ENCODE data around the gene EEF1A2.
A peak's percentile ranks its signal among the peaks of the same experiment; 100 is the strongest.

Gene EEF1A2

DNA sequence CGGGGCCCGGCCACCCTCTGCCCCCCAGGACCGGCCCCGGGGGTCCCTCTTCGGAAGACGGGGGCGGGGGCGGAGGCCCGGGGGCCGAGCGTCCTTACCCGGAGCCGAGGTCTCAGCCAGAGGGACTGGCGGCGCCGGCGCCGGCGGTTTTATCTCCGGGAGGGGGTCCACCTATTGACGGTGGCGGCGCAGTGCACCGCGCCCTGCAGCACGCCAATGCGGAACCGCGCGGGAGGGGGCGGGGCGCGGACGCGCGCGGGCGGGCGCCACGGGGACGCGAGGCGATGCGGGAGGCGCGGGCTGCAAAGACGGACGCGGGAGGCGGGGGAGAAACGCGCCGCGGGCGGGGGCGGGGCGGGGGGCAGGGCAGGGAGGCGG lies at the start of gene EEF1A2:
TSS of gene EEF1A2 (minus strand) at position 124 of the 378 bp plus-strand sequence. CDS start 1,320 bp downstream, outside the sequence.
- peak; percentile 21 to 25 for DNase-seq (ENCODE audit: low read depth in 1 of 2, low spot score in 1 of 2)

DNA sequence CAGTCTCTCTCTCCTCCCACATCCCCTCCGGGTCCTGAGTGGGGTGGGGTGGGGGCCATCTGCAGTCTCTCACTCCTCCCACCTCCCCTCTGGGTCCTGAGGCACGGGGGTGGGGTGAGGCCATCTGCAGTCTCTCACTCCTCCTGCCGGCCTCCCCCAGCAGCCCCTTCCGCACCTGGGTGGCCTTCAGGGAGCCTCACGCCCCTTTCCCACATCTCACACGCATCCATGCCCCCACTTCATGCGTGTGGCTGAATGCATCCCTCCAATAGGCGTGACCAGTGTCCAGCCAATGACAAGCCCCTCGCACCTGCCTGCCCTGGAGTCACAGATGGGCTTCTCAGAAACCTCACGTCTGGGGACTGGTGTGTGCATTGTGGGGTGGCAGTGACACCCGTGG lies 49.7 kb upstream of the EEF1A2 start:
- DNase-seq (ENCODE audit: low read depth in 1 of 2, low spot score in 1 of 2): no peak

DNA sequence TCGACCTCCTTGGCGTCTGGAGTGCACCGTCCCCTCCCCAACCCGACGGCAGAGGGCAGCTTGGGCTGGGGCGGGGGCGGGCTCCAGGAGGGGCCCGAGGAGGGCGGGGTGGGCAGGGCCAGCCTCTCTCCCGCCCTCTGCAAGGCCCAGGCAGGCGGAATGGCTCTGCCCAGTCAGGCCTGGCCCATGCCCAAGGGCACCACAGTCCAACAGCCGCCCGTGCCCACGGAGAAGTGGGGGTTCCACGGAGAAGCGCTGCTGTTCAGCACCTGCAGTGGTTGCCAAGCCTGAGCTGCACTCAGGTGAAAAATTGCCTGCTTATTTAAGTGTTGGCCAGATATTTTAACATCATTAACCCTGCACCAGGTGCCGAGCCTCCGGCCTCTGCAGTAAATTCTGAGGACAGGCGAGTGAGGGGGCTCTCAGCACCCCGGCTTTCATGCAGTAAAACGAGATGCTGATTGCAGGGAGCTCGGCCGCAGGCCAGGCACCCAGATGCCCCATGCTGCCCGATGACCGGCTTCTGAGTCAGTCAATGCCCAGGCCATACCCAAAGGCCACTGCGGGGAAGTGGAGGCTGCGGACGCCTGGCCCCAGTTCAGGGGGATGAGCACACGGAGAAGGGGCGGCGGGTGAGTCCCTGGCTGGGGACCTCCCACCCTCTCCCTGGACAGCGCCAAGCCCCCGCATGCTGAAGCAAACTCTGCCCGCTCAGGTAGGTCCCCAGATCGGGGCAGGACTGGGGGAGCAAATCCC lies 49.0 kb upstream of the EEF1A2 start, which contains the start of gene SRMS:
TSS of gene SRMS (minus strand) at position 25 of the 756 bp plus-strand sequence. CDS start 286 bp downstream, outside the sequence.
- no peak for DNase-seq (ENCODE audit: low read depth in 1 of 2, low spot score in 1 of 2)

DNA sequence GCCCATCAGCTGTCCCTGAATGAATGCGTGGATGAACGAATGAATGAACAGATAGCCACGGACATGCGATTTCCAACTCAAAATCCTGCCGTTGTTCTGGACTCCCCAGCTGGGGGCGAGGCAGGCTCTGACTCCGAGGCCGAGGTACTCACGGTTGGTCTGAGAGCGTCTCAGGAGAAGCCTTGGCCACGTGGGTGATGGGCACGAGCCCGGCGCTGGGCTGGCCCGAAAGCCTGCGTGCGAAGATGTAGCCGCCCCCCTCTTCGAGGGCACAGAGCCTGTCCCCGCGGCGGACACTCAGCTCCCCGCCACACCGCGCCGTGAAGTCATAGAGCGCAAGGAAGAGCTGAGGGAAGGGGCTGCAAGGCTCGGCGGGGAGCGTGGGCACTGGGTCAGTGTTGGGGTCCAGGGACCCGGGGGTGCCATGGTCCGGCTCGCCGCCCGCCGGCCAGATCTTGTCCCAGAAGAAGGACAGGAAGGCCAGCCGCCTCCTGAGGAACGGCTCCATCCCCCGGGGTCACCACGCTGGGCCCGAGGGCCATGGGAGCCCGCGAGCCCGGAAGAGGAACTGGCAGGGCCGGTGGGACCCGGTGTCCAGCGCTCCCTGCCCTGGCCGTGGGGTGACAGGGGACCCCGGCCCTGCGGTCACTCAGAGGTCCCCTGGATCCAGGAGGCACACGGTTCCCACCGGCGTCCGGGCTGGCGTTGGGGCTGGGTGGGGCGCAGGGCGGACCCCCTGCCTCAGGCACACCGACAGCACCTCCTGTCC lies 48.3 kb upstream of the EEF1A2 start:
- DNase-seq (ENCODE audit: low read depth in 1 of 2, low spot score in 1 of 2): no peak

DNA sequence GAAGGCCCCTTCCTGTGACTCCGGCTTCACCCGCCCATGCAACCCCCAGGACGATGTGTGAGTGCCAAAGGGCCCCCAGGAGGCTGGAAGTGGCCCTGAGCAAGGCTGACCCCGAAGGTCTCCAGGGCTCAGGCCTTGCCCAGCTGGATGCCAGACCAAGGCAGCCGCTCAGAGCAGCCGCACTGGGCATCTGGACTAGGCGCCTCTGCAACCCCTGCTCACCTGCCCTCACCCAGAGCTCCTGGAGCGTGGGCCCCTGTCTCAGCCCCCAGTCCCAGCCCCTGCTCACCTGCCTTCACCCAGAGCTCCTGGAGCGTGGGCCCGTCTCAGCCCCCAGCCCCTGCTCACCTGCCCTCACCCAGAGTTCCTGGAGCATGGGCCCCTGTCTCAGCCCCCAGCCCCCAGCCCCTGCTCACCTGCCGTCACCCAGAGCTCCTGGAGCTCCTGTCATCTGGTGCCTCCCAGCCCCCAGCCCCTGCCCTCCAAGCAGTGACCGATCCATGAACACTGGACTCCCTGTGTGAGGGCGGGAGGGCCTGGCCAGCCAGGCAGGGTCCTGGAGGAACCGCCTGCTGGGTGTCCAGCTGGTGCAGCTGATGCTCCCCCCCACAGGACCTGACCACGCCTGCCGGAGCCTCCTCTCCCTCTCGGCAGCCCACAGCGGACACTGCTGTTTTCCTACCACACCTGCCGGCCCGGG lies 47.5 kb upstream of the EEF1A2 start:
- DNase-seq (ENCODE audit: low read depth in 1 of 2, low spot score in 1 of 2): no peak

DNA sequence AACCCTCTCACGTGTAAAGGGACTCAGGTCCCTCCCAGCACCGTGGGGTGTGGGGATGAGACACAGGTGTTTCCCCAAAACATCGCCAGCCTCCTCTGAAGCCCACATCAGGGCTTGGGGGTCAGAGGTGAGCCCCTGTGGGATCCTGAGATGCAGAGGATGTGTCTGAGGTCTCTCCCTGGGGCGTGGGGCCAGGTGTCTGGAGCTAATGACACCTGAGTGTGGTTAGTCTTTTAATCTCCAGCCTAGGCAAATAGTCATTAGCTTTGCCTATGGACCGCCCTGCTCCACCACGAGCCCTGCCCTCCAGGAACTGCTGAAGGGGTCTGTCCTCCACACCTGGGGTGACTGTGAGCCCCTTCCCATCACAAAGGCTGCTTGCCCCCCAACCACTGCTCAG lies 46.9 kb upstream of the EEF1A2 start:
- DNase-seq (ENCODE audit: low read depth in 1 of 2, low spot score in 1 of 2): no peak

DNA sequence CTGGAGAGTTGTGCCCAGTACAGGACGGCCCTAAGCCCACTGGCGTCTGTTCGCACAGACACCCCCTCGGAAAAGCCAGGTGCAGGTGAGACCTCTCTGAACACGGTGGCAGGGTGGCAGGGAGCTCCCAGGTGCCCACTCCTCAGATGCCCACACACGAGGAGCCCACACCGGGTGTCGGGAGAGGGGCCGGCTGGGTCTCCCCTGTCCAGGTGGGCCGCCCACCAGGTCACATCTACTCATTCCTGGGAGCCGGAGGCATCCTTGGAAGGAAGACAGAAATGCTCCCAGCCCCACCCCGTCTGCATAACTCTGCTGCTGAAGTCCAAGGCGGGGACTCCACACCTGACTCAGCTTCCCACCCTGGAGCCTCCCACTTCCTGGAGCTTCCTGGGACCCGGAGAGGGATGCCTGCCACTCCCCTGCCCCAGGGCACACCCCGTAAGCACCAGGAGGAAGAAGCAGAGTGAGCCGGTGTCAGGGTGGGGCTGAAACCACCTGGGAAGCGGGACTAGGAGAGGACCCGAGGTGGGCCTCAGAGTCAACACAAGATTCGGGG lies 46.2 kb upstream of the EEF1A2 start:
- DNase-seq (ENCODE audit: low read depth in 1 of 2, low spot score in 1 of 2): no peak

DNA sequence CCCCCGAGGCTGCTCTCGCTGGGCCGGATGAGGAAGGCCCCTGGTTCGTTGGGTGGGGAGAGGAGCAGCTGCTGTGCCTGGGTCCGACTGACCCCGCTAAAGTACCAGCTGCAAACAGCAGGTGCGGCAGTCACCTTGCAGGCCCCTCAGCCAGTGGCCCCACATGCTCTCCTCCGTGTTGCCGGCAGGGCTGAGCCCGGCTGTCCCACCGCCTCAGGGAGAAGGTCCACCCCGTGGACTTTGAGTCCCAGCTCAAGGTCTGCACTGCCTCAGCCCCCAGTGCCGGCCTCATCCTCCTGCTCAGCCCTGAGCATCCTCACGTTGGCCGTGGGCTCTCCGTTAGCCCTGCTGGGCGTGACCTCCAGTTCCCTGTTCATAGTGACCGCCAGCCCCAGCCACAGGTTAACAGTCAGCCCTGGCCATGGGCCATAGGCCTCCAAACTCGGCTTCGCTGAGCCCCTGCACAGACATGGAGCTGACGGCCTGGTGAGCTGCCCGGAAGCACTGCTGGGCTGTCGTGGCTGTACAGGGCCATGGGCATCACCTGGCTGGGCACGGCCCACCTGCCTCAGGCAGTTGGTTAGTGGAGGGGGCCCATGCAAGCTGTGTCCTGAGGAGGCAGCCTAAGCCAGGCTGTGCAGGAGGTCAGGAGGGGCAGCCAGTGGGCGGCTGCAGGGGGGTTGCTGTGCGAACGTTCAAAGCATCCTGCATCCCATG lies 45.5 kb upstream of the EEF1A2 start:
- DNase-seq (ENCODE audit: low read depth in 1 of 2, low spot score in 1 of 2): no peak

DNA sequence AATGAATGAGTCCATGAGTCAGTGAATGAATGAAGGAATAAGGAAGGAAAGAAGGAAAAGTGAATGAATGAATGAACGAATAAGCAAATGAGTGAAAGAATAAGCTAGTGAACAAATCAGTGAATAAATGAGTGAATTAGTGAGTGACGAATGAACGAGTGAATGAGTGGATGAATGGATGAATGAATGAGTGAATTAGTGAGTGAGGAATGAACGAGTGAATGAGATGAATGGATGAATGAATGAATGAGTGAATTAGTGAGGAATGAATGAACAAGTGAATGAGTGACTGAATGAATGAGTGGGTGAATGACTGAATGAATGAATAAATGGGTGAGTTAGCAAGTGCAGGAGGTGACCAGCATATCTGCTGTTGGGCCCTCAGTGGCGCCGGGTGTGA lies 44.9 kb upstream of the EEF1A2 start:
- no peak for DNase-seq (ENCODE audit: low read depth in 1 of 2, low spot score in 1 of 2)

DNA sequence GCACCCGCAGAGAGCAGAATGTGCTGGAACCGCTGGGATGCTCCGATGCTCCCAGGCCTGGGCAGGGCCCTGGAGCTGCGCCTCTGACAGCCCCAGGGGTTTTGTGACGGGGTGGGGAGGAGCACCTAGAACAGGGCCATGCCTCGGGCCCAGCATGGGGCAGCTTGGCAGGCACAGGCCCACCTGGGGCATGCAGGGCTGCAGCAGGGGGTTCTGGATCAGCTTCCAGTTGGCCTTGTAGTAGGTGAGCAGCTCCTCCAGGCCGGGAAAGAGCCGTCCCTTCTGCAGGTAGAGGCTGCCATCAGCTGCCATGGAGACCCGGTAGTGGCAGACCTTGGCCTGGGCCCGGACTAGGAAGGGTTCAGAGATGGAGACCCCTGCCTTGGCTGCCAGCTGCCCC lies 44.2 kb upstream of the EEF1A2 start:
- no peak for DNase-seq (ENCODE audit: low read depth in 1 of 2, low spot score in 1 of 2)

DNA sequence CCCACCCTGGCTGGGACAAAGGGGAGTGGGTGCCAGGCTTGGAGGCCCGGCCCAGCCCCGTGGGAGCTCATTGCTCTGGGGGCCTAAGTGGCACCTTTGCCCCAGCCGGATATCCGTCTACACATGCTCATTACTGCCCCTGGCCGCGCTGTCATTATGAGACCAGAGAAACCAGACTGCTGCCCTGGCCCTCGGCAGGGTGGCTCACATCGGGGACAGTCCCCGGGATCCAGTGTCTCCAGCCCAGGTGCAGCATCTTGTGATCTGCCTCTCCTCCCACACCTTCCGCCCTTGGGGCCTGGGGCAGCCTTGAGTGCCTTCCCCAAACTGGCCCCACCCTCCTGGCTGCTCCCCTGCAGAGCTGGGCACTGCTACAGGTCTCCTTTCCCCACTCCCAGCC lies 43.8 kb upstream of the EEF1A2 start:
- DNase-seq (ENCODE audit: low read depth in 1 of 2, low spot score in 1 of 2): no peak

DNA sequence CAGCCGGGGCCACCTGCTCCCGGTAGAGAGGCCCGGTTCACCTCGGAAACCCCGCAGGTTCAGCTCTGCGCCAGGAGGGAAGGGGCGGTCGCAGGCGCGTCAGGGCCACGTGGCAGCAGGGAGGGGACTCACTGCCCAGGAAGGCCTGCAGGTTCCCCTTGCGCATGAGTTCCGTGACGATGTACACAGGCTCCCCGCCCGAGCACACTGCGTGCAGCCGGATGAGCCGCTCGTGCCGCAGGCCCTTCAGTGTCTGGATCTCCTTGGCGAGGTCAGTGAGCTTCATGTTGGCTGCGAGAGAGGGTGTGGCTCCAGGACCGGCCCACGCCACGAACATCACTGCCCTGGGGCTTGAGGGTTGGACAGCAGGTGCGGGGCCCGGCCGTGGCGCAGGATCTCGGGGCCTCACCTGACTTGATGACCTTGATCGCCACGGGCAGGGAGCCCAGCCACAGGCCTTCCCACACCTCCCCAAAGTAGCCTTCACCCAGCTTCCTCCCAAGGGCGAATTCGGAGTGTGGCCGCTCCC lies 43.2 kb upstream of the EEF1A2 start:
- DNase-seq (ENCODE audit: low read depth in 1 of 2, low spot score in 1 of 2): no peak

DNA sequence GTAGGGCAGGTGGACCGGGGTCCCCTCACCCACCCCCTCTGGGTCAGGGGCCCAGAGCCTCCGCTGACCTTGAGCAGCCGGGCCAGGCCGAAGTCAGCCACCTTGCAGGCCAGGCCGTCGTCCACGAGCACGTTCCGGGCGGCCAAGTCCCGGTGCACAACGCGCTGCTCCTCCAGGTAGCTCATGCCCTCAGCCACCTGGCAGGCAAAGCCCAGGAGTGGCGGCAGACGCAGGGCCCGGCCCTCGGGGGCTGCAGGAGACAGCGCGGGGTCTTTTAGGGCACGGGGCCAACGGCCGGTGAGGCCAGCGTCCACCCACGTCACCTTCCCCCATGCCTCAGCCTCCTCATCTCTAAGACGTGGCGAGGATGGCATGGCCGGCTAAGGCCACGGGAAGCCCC lies 42.5 kb upstream of the EEF1A2 start:
- DNase-seq (ENCODE audit: low read depth in 1 of 2, low spot score in 1 of 2): no peak

DNA sequence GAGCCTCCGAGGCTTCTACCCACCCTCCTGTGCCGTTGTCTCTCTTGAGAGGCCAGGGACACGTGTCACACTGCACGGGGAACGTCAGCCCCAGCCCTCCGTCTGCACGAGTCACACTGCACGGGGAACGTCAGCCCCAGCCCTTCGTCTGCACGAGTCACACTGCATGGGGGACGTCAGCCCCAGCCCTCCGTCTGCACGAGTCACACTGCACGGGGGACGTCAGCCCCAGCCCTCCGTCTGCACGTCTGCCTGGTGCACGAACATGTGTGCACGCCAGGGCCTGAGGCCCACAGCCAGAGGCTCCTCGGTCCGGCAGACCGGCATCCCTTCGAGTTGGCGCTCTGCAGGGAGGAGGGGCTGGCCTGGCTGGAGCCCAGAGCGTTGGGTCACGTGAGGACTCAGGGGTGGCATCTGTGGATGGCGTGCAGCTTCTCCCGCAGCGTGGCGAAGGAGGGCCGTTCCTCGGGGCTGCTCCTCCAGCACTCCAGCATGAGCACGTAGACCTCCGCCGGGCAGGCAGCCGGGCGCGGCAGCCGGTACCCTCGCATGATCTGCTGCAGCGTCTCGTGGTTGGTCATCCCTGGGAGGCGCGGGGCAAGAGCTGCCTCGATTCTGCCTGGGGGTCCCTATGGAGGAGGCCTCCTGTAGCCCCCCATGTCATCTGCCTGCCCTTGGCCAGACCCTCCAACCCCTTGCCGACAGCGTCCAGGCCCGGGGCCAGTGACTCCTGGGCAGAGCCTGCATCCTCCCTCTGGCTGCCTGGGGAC lies 41.7 kb upstream of the EEF1A2 start:
- no peak for DNase-seq (ENCODE audit: low read depth in 1 of 2, low spot score in 1 of 2)

DNA sequence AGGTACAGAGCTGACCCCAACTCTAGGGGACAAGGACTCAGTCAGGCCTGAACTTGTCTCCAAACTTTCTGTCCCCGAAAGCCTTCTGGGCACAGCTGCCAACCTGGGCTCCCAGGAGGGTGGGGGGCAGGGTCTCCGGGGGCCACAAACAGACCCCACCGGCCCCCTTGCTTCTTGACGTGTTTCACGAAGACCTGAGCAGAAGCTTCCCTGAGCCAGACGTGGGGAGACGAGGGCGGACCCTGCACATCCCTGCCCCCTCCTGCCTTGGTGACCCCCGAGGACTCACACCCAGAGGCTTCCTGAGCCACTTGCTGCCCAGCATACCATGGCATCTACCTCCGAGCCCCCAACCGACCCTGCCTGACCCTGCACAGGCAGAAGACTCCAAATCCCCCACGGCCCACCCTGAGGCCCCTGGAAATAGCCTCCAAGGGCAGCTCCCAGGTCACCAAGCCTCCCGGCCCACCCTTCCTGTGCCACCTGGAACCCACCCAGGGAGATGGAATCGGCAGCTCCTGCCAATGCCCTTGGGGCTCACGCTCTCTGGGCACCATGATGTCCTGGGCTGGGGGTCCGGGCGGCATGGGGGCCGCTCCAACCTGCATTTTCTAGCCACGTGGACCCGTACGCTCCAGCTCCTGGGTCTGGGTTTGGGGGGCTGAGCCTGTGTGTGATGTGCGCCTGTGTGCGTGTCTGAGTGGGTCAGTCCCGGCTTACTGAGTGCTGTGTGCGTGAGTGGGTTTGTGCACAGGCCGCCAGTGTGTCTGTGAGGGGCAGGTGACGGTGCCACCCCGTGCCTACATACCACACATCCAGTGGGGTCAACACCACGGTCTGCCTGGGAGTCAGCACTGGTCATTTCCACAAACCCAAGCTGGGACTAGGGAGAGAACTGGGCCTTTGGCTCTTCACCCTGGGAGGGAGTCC lies 40.8 kb upstream of the EEF1A2 start:
- DNase-seq (ENCODE audit: low read depth in 1 of 2, low spot score in 1 of 2): no peak

DNA sequence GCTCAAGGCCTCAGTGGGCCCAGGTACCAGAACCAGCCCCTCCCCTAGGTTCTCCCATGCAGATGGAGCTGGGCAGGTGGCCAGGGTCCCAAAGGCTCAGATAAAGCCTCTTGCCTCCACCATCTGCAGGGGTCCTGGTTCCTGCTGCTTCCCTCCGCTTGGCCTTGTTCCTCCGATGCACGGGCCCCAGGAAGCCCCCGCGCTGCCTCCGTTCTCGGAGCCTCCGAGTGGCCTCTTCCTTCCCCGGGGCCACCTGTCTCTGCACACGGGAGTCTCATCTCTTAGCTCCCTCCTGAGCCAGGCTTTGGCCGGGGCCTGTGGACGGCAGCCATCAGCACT lies 40.2 kb upstream of the EEF1A2 start:
- no peak for DNase-seq (ENCODE audit: low read depth in 1 of 2, low spot score in 1 of 2)

DNA sequence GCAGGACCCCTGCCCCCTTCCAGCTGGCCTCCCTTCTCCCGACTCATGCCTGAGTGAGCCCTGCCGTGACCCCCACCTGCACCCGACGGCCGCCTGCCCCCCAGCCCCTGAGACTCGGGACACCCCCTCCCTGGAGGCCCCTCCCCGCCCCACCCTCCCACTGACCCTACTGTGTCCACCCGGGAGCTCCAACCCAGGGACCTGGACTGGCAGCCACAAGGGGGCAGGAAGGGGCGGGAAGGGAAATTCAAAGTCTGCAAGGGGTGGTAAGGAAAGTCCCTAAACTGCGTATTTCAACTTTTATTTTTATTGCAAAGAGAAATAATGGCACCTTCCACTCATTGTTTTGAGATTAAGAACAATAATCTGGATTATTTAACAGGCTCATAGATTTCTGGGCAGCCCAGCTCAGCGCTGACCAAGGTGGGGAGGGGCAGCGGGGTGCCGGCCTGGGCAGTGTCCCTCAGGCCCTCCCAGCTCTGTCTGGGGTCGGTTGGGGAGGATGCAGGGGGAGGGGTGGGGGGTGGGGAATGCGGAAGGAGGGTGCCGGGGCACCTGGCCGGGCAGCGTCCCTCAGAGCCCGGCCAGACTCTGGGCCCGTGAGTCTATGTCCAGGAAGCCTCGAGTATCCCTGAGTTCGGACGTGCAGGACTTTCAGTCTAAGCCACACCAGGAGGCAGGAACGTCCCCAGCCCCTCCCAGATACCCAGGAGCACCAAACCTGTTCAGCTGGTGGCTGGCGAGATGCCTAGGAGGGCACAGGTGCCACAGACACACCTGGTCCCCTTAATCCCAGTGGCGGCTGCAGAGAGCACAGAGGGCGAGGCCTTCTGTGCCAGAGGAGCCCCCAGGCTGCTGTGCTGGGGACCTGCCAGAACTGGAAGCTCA lies 39.6 kb upstream of the EEF1A2 start:
- DNase-seq (ENCODE audit: low read depth in 1 of 2, low spot score in 1 of 2): no peak
